ENCODE measurements around the gene METTL13.
"Not testable (repeated sequence)": the region's sequence is repeated elsewhere in the genome, so short reads cannot be mapped to it uniquely, and the experiment has no call there.

The METTL13 gene

GRCh38 chr1:171769171-171769570 lies 12.3 kb upstream of the METTL13 start:
- DNase-seq (ENCODE audit: low read depth) = no peak

- DNase-seq (ENCODE audit: low read depth) = no peak
These were observed 11.7 kb upstream of the METTL13 start for GRCh38 chr1:171769754-171770153.

- DNase-seq (ENCODE audit: low read depth) = no peak
These were observed 9.1 kb upstream of the METTL13 start for GRCh38 chr1:171772312-171772711.

- DNase-seq (ENCODE audit: low read depth) = no peak
These were observed 781 bp upstream of the METTL13 start for GRCh38 chr1:171780583-171781175.

- DNase-seq (ENCODE audit: low read depth) = no peak
These were observed 2.5 kb downstream of the METTL13 start for GRCh38 chr1:171783816-171784530.

- no peak for DNase-seq (ENCODE audit: low read depth)
These were observed 3.3 kb downstream of the METTL13 start for GRCh38 chr1:171784784-171785183.

- no peak for DNase-seq (ENCODE audit: low read depth)
These were observed 4.3 kb downstream of the METTL13 start for GRCh38 chr1:171785766-171786165.

GRCh38 chr1:171786534-171786933 lies 5.1 kb downstream of the METTL13 start:
- no peak for DNase-seq (ENCODE audit: low read depth)

GRCh38 chr1:171787686-171788480 lies 6.4 kb downstream of the METTL13 start:
- no peak for DNase-seq (ENCODE audit: low read depth)

GRCh38 chr1:171788696-171789095 lies 7.2 kb downstream of the METTL13 start:
- DNase-seq (ENCODE audit: low read depth) = no peak

GRCh38 chr1:171790318-171790717 lies 8.9 kb downstream of the METTL13 start:
- DNase-seq (ENCODE audit: low read depth) = no peak

- no peak for DNase-seq (ENCODE audit: low read depth)
These were observed 11.4 kb downstream of the METTL13 start for GRCh38 chr1:171792656-171793369.

- DNase-seq (ENCODE audit: low read depth) = no peak
These were observed 12.2 kb downstream of the METTL13 start for GRCh38 chr1:171793636-171794035.

- peak; percentile 26 for DNase-seq (ENCODE audit: low read depth)
These were observed 12.6 kb downstream of the METTL13 start for GRCh38 chr1:171794085-171794484.

GRCh38 chr1:171796592-171796991 lies 15.1 kb downstream of the METTL13 start:
- no peak for DNase-seq (ENCODE audit: low read depth)

- DNase-seq (ENCODE audit: low read depth) = no peak
These were observed 16.9 kb downstream of the METTL13 start for GRCh38 chr1:171798311-171798710.

GRCh38 chr1:171798765-171799164 lies 17.3 kb downstream of the METTL13 start:
- no peak for DNase-seq (ENCODE audit: low read depth)

GRCh38 chr1:171799166-171799565 lies 17.7 kb downstream of the METTL13 start:
- no peak for DNase-seq (ENCODE audit: low read depth)

- not testable (repeated sequence) for DNase-seq (ENCODE audit: low read depth)
These were observed 18.2 kb downstream of the METTL13 start for GRCh38 chr1:171799698-171800097.

GRCh38 chr1:171800342-171800741 lies 18.9 kb downstream of the METTL13 start:
- no peak for DNase-seq (ENCODE audit: low read depth)

GRCh38 chr1:171800851-171801250 lies 19.4 kb downstream of the METTL13 start:
- no peak for DNase-seq (ENCODE audit: low read depth)

- DNase-seq (ENCODE audit: low read depth) = no peak
These were observed 20.0 kb downstream of the METTL13 start for GRCh38 chr1:171801487-171801891.
